RKO (cell line): Measurements from ENCODE around the gene RBCK1.

Experiments
- DNase-seq: peaks from one replicate; pipeline ENCODE4 v3.0.0-alpha.2; 2016; ENCODE audit warnings: low spot score

RBCK1 gene

GRCh38 chr20:418858-419365 is 10.8 kb downstream of the RBCK1 start:
- no peak for DNase-seq

- no peak for DNase-seq
Measured at GRCh38 chr20:419556-420165, 11.6 kb downstream of the RBCK1 start.

GRCh38 chr20:420166-420620 is 12.1 kb downstream of the RBCK1 start:
- DNase-seq: no peak

GRCh38 chr20:420721-421574 is 12.8 kb downstream of the RBCK1 start:
- DNase-seq: no peak

- DNase-seq: no peak
Measured at GRCh38 chr20:421685-422250, 13.7 kb downstream of the RBCK1 start.

- no peak for DNase-seq
Measured at GRCh38 chr20:426566-426965, 18.5 kb downstream of the RBCK1 start.

- DNase-seq: no peak
Measured at GRCh38 chr20:427401-427800, 19.3 kb downstream of the RBCK1 start.

- no peak for DNase-seq
Measured at GRCh38 chr20:427849-428657, 20.0 kb downstream of the RBCK1 start.

GRCh38 chr20:428658-429200 is 20.6 kb downstream of the RBCK1 start:
- no peak for DNase-seq

GRCh38 chr20:430091-430999 is 22.2 kb downstream of the RBCK1 start:
- no peak for DNase-seq

- peak; percentile 89 for DNase-seq
Measured at GRCh38 chr20:431012-431904, 23.2 kb downstream of the RBCK1 start.

GRCh38 chr20:432208-432607 is 24.1 kb downstream of the RBCK1 start:
- no peak for DNase-seq

GRCh38 chr20:432677-433299 is 24.7 kb downstream of the RBCK1 start:
- DNase-seq: no peak

- DNase-seq: peak; percentile 34
Measured at GRCh38 chr20:433300-433975, 25.3 kb downstream of the RBCK1 start.

- no peak for DNase-seq
Measured at GRCh38 chr20:434221-434620, 26.1 kb downstream of the RBCK1 start.

- DNase-seq: no peak
Measured at GRCh38 chr20:434661-435419, 26.7 kb downstream of the RBCK1 start.

- no peak for DNase-seq
Measured at GRCh38 chr20:435558-435957, 27.5 kb downstream of the RBCK1 start.

GRCh38 chr20:436476-436875 is 28.4 kb downstream of the RBCK1 start:
- no peak for DNase-seq
